ENCODE data around the gene TXLNB.

Gene TXLNB

DNA sequence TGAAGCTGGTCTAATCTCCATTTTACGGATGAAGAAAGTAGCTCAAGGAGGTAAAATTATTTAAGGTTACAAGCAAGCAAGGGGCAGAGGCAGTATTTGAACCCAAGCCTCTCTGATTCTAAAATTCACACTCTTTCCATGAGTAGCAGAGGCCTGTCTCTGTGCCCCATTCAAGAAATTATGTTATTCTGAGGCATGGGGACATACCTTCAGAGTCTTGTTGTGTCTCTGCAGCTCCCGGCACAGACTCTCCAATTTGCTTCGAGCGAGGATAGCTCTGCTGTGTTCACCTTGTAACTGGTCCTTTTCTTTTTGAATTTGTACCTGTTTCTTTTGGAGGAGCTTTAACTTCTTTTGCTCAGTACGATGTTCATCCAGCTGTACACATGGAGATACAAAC lies 21.5 kb downstream of the TXLNB start:
- no peak for DNase-seq (ENCODE audit: low spot score)

DNA sequence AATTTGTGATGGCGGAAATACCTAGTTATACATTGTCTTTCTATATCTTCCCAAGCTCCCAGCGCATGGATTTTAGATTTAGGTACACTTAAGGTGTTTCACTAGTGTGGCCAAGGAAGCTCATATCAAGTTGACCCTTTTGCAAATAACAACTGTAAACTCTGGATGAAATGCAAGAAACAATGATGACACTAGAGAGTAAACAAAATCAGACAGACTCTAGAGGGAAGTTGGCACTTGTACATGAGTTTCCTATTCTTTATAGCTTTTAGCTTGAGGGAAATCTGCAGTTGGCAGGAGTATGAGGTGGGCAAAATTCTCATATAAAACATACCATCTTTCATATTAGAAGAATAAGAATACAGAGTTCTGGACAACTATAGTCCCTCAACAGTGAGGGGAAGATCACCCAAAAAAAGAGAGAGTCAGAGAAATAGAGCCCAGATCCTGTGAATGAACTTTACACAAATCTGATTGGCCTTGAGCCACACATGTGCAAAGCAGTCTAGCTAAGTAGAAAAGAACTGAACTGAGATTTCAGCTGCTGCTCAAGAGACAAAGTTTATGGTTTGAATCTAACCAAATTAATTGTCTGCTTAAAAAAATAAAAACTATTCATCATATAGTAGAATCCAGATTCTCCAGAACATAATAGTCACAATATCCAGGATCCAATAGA lies 26.1 kb downstream of the TXLNB start:
- no peak for DNase-seq (ENCODE audit: low spot score)

DNA sequence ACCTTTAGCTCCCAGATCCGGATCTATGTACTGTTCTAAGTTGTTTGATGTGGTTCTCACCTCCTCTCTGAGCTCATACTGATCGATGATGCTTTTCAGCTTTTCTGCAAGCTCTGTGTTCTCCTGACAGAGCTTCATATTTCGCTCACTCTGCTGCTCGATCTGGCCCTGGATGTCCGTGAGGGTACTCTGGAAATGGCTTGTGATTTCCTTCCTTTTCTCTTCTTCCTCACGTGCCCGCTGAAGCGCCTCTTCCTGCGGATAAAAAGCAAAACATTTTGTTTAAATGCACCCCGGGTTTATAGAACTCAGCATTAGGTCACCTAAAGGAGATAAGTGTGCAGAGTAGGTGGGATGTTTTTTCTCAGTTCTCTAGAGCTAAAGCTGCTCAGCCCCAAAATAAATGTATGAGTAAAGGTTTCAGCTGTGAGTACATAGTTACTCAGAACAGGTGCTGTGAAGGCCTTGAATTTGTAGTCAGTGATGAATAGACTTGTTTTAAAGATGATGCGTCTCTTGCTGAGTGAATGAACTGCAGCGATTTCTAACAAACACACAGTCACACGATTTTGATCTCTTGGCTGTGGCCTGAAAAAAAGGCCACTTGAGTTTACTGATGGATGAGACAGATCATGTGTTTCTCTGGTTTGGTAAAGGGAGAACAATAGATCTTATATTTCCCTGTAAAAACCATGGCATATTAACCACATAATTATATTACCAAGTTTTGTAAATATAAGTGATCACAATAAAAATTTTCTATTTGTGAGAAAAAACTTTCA lies 29.1 kb downstream of the TXLNB start:
- peak; percentile 62 for DNase-seq (ENCODE audit: low spot score)

DNA sequence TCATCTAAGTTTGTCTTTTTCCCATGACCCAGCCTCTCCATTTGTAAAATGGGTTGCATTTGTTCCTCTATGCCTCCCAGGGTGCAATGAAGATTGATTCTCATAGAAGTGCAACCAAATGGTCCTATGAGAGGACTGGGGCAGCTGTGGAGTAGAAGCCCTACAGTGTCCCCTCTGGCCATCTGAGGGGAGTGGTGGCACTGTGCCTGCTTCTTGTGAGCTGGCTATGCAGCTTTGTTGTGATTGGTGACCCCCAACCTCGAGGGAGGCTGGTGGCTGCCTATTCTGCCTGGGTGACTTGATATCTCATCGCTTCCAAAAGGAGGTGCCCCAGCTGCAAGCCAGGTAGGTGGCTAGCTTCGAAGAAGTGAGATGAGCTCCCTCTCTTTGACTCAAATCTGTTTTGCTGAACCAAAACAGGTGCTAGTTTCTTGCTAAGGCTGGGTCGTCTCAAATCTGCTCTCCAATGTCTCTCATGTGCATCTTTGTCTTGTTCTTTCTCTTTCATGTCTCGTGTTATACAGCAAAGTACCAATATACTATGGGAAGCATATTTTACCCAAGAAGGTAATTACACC lies 33.9 kb downstream of the TXLNB start:
- no peak for DNase-seq (ENCODE audit: low spot score)

GRCh38 chr6:139257291-139257690 lies 34.5 kb downstream of the TXLNB start:
- DNase-seq (ENCODE audit: low spot score) = no peak

DNA sequence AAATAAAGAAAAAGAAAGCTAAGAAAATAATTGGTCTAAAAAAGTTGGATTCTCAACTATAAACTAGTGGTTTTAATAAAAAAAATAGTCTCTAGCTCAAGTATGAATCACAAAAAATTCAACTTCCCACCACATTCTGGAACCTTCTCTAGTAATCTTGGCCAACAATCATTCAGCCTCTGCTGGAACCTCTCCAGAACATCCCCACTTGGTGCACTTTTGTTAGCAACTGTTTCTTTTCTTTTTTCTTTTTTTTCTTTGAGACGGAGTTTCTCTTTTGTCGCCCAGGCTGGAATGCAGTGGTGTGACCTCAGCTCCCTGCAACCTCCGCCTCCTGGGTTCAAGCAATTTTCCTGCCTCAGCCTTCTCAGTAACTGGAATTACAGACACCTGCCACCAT lies 35.7 kb downstream of the TXLNB start:
- no peak for DNase-seq (ENCODE audit: low spot score)

- DNase-seq (ENCODE audit: low spot score) = no peak
Observed at GRCh38 chr6:139254196-139254595, 37.6 kb downstream of the TXLNB start.

GRCh38 chr6:139253656-139254055 lies 38.1 kb downstream of the TXLNB start:
- no peak for DNase-seq (ENCODE audit: low spot score)

GRCh38 chr6:139251691-139252390 lies 40.0 kb downstream of the TXLNB start:
- DNase-seq (ENCODE audit: low spot score) = no peak

GRCh38 chr6:139251045-139251690 lies 40.6 kb downstream of the TXLNB start:
- no peak for DNase-seq (ENCODE audit: low spot score)

- peak; percentile 80 for DNase-seq (ENCODE audit: low spot score)
Observed at GRCh38 chr6:139250296-139251044, 41.3 kb downstream of the TXLNB start.

- DNase-seq (ENCODE audit: low spot score) = peak; percentile 39
Observed at GRCh38 chr6:139249395-139249794, 42.4 kb downstream of the TXLNB start.

- DNase-seq (ENCODE audit: low spot score) = no peak
Observed at GRCh38 chr6:139248911-139249310, 42.9 kb downstream of the TXLNB start.

GRCh38 chr6:139247618-139248017 lies 44.2 kb downstream of the TXLNB start:
- no peak for DNase-seq (ENCODE audit: low spot score)

- no peak for DNase-seq (ENCODE audit: low spot score)
Observed at GRCh38 chr6:139243536-139243935, 48.3 kb downstream of the TXLNB start.

GRCh38 chr6:139242457-139243240 lies 49.1 kb downstream of the TXLNB start:
- DNase-seq (ENCODE audit: low spot score) = no peak

DNA sequence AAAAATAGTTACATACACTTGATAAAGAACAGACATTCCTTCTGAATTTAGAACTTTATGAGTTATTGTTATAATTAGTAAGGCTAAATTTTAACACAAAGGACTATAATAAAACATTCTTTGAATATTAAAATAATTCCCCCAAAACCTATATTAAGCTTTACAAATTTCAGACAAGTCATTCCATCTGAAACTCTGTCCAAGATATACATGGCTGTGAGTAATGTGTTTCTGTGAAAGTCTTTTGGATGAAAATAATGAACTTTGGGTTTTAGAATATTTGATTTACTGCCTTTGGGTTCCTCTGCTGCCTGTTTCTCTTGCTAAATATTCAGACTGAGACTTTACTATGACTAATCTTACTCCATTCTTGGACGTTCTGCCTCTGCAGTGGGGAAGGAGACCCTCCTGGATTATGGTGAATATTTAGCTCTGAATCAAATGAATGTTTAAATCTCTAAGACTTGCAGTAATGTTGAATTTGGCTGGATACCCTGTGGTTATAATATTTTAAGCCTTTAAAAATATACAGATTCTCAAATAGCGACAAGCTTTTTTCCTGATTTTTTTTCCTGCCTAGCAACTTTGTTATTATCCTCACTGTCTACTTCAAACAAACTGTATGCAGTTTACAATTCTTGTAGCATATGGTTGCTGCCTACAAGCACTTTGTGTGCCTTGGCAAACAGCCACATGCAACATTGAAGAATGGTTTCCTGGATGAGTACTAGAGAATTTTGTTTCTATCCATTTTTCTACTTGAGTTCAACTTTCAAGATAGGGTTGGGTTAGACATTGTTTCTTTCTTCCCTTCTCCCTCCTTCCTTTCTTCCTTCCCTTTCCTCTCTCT lies 51.4 kb downstream of the TXLNB start:
- DNase-seq (ENCODE audit: low spot score) = no peak

DNA sequence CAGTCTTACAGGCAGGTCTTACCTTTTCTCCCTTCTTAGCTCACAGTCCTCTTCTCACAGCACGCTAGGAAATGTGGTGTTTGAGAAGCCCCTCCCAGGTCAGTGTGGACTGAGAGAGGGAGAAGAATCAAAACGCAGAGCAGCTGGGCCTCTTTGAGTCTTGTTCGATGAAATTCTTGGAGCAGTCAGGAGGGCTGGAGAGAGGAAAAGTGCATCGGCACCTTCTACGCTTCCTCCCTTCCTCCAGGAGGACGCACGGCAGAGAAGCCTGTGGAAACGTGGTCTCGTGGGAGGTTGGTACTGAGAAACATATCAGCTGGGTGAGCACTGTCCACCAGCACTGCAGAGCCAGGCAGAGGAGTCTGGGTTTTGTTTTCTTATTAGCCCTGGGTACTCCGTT lies 52.7 kb downstream of the TXLNB start:
- no peak for DNase-seq (ENCODE audit: low spot score)

DNA sequence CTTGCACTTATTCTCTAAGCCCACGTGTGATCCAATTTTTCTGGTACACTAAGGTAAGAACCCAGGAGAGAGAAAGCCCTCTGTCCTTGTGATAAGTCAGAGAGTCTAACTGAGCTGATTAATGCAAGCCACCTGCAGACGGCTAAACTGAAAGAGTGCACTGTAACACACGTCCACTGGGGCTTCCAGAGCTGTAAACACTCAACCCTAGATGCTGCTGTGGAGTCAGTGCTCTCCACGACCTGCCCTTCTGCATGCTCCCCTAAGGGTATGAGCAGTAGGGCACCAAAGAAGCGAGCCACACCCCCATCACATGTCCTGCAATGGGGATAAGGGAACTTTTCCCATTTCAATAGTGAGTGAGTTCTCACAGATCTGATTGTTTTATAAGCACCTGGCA lies 55.7 kb downstream of the TXLNB start:
- no peak for DNase-seq (ENCODE audit: low spot score)

DNA sequence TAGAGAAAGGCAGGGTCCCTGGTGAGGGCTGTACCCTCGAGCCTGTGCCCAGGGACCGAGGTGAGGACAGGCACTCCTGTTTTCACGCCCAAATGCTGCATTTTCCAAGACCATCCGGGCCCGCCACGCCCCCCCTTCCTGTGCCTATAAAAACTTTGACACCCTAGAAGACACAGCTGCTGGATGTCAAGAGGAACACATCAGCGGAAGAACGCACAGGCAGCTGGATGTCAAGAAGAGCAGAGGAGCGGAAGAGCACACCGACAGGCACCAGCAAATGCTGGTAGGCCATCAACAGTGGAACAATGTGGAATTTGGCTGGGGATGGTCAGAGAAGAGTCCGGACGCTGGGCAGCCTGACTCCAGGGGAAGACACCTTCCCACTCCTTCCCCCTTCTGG lies 56.1 kb downstream of the TXLNB start:
- no peak for DNase-seq (ENCODE audit: low spot score)

Measured in activated CD4-positive, alpha-beta T cell treated with anti-CD3 and anti-CD28 coated beads, Interleukin-2, Interleukin-4, amounts not matched to agents 100 ng/mL and 50 ng/mL, durations not matched to agents 16 hours and 8 hours (primary cell).